Lung (tissue), 12 donors: ENCODE results near the gene AGBL3. TPM values are rescaled to one million over a fixed set of nuclear protein-coding genes. Genes with fewer than 3 reads are reported as not detected.
"Not testable (repeated sequence)": the region's sequence is repeated elsewhere in the genome, so short reads cannot be mapped to it uniquely, and the experiment has no call there.

Source experiments
- ATAC-seq: fragments of 200-7000 bp; cut with Tn5 transposase; one replicate; pipeline ENCODE4 v1.9.1; 2020; ENCODE audit warnings: moderate number of reproducible peaks; ENCODE audit not compliant: insufficient read depth, low FRiP score
- DNase-seq, 3 donors: peaks; one replicate each; pipeline ENCODE4 v3.0.0-alpha.2; 2013 to 2017
- H3K27ac ChIP-seq, 2 donors: one replicate each; pipeline ENCODE4 v1.5.1; 2013; ENCODE audit warnings: mild to moderate bottlenecking in 2 of 2, moderate library complexity in 2 of 2, control low read depth in 1 of 2, inconsistent platforms in 1 of 2, low read depth in 1 of 2, low read length in 1 of 2
- H3K27me3 ChIP-seq, 3 donors: one replicate each; pipeline ENCODE4 v1.5.1; 2013; ENCODE audit warnings: low read length in 2 of 3; ENCODE audit not compliant: control insufficient read depth in 3 of 3, insufficient read depth in 3 of 3
- H3K36me3 ChIP-seq, 4 donors: one replicate each; pipeline ENCODE4 v1.5.1; 2013; ENCODE audit warnings: low read length in 4 of 4, mild to moderate bottlenecking in 1 of 4, moderate library complexity in 1 of 4; ENCODE audit not compliant: control insufficient read depth in 4 of 4, insufficient read depth in 4 of 4
- H3K4me1 ChIP-seq, 5 donors: one replicate each; pipeline ENCODE4 v1.5.1; 2013; ENCODE audit warnings: low read length in 5 of 5, mild to moderate bottlenecking in 2 of 5, moderate library complexity in 1 of 5; ENCODE audit not compliant: control insufficient read depth in 5 of 5, insufficient read depth in 5 of 5
- H3K4me3 ChIP-seq: one replicate; pipeline ENCODE4 v1.5.1; 2013; ENCODE audit warnings: mild to moderate bottlenecking, control low read depth, moderate library complexity
- H3K9ac ChIP-seq, 2 donors: one replicate each; pipeline ENCODE4 v1.5.1; 2013; ENCODE audit warnings: low read length in 2 of 2, control low read depth in 1 of 2; ENCODE audit not compliant: insufficient read depth in 1 of 2
- H3K9me3 ChIP-seq, 4 donors: one replicate each; pipeline ENCODE4 v1.5.1; 2013; ENCODE audit warnings: low read length in 3 of 4, mild to moderate bottlenecking in 1 of 4, moderate library complexity in 1 of 4; ENCODE audit not compliant: control insufficient read depth in 4 of 4, insufficient read depth in 3 of 4
- WGBS, 2 donors: extraction: QIAGEN DNeasy Blood & Tissue Kit; methylation state at CpG; one replicate each; pipeline ENCODE4 v1.1.7; 2013; 5-methylcytosine and 5-hydroxymethylcytosine counted together
- polyA plus RNA-seq, 2 donors: library from polyadenylated mRNA; stranded (reverse); fragments of 200-250 nt; gene quantifications; one replicate each; pipeline ENCODE4 v1.2.1, GENCODE V29; 2013
- total RNA-seq, 2 donors: library from RNA; depleted of rRNA in 1 of 2; stranded (reverse); fragments of >200 nt in 1 of 2; gene quantifications; one replicate each; pipeline ENCODE4 v1.2.1, GENCODE V29; 2014 to 2021
- TF ChIP-seq, protein P1 (sequence below): IDR thresholded peaks from 2 replicates; pipeline ENCODE4 v1.5.1; 2012; ENCODE audit warnings: mild to moderate bottlenecking; ENCODE audit errors: control extremely low read depth, extremely low read depth
- donor health status: control.
- donor health status: control.
- donor health status: Bipolar disorder and iron deficiency.
- donor health status: healthy.
- donor health status: DM: yes; HTN: yes; CAD: no.

AGBL3 gene
- total and polyA plus RNA-seq, 4 donors: 1.3 to 5.2 (median 2.8) TPM

DNA sequence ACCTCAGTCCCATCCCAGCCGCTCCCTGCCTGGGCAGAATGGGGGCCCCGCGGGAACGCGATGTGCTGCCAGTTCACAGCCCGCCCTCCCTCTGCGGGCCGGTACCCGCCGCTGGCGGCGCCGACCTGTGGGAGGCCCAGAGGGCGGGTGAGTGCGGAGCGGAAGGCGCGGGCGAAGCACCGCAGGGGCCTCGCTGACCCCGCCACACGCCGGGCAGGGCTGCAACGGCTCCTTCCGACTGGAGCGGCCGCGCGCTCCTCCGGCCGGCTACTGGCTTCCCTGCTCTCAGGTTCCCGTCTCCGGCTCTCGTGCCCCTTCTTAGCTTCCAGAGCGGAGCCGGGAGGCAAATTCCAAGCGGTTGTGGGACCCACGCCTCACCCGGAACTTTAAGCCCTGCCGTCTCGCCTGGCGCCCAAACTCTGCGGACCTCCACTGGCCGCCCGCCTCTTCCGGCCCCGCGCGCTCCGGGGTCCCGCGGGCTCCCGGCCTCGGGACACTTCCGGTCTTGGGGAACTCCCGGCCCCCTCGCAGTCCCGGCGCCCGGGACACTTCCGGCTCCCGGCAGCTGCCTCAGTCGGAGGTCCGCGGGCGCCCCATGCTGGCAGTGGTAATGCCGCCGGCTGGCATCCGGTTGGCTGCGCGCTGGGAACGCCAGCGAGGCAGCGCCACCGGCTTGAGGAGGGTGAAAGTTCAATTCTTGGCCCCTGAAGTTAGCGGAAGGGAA lies 184.1 kb downstream of the AGBL3 start, which contains the start of gene CYREN:
Gene CYREN (minus strand): TSS at position 434 of the 724 bp plus-strand sequence. CDS start 1,785 bp downstream, outside the sequence.
- 0% methylated on average over 65 to 77 of the region's 77 CpGs for WGBS, 2 donors
- Histone ChIP-seq H3K27ac (peak within 1 kb of the TSS; percentile 97 to 99), H3K9ac (peak within 1 kb of the TSS; percentile 63 to 73), H3K27me3 (no peaks in the 10 kb centered on the region), H3K4me1 (peaks cover 0 to 32% (median 7%) of the 10 kb centered on the region in 5 donors), H3K4me3 (peak within 1 kb of the TSS; percentile 97), H3K9me3 (no peaks in the 10 kb centered on the region), H3K36me3 (peaks cover 0 to 28% (median 24%) of the 10 kb centered on the region in 4 donors)
- peak; percentile 94 to 96 (median 94) for DNase-seq
- ATAC-seq: peak; percentile 93
- TF ChIP-seq, protein P1, sequence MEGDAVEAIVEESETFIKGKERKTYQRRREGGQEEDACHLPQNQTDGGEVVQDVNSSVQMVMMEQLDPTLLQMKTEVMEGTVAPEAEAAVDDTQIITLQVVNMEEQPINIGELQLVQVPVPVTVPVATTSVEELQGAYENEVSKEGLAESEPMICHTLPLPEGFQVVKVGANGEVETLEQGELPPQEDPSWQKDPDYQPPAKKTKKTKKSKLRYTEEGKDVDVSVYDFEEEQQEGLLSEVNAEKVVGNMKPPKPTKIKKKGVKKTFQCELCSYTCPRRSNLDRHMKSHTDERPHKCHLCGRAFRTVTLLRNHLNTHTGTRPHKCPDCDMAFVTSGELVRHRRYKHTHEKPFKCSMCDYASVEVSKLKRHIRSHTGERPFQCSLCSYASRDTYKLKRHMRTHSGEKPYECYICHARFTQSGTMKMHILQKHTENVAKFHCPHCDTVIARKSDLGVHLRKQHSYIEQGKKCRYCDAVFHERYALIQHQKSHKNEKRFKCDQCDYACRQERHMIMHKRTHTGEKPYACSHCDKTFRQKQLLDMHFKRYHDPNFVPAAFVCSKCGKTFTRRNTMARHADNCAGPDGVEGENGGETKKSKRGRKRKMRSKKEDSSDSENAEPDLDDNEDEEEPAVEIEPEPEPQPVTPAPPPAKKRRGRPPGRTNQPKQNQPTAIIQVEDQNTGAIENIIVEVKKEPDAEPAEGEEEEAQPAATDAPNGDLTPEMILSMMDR: peak; percentile 57

- H3K9me3 ChIP-seq, H3K27me3 ChIP-seq, DNase-seq, ATAC-seq: not testable (repeated sequence)
- 14 to 19% methylated on average over 12 of the region's 12 CpGs for WGBS, 2 donors
- H3K36me3 ChIP-seq: peaks cover 4 to 23% (median 20%) of the 10 kb centered on the region in 4 donors
- H3K27ac ChIP-seq: peak overlapping the region; percentile 97 to 99
- H3K9ac ChIP-seq: peak overlapping the region in 1 of 2 donors; percentile 65
- peaks cover 0 to 29% (median 7%) of the 10 kb centered on the region in 5 donors for H3K4me1 ChIP-seq
- peak overlapping the region; percentile 97 for H3K4me3 ChIP-seq
Observed at GRCh38 chr7:135170998-135171481, 184.7 kb downstream of the AGBL3 start.

DNA sequence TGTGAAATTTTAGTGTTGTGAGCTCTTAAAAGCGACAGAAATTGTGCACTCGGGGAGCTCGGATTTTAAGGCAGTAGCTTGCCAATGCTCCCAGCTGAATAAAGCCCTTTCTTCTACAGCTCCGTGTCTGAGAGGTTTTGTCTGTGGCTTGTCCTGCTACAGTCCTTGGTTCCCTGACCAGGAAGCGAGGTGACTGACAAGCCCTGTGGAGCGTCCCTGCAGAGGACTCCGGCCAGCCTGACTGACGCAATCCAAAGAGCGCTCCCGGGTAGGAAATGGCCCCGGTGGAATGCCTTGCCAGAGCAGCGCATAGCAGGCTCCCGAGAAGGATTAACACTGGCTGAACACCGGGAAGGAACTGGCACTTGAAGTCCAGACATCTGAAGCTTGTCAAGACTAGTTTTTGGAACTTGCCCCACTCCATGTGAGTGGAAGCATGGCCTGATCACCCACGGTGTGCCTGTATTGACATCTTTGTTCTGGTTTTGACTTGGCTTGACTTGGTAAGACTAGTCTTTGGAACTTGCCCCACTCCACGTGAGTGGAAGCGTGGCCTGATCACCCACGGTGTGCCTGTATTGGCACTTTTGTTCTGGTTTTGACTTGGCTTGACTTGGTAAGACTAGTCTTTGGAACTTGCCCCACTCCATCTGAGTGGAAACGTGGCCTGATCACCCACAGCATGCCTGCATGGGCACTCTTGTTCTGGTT lies 185.4 kb downstream of the AGBL3 start:
- H3K4me1 ChIP-seq: peaks cover 0 to 24% (median 7%) of the 10 kb centered on the region in 5 donors
- peak overlapping the region; percentile 43 to 78 for H3K27ac ChIP-seq
- not testable (repeated sequence) for ATAC-seq, H3K4me3 ChIP-seq, H3K27me3 ChIP-seq, H3K9me3 ChIP-seq, H3K9ac ChIP-seq
- H3K36me3 ChIP-seq: peaks cover 4 to 21% (median 19%) of the 10 kb centered on the region in 4 donors
- 61 to 70% methylated on average over 19 of the region's 19 CpGs for WGBS, 2 donors
- DNase-seq: peak in 1 of 3 donors; percentile 41

GRCh38 chr7:135173916-135174315 lies 187.6 kb downstream of the AGBL3 start:
- H3K36me3 ChIP-seq, H3K9ac ChIP-seq, H3K4me3 ChIP-seq, DNase-seq, ATAC-seq, H3K27me3 ChIP-seq, H3K9me3 ChIP-seq, H3K27ac ChIP-seq: not testable (repeated sequence)
- peaks cover 0 to 18% (median 3%) of the 10 kb centered on the region in 5 donors for H3K4me1 ChIP-seq
- WGBS, 2 donors: 86 to 91% methylated on average over 4 of the region's 4 CpGs
